Osteoblast (primary cell): ENCODE results near the gene TMEM212. TPM values are rescaled to one million over a fixed set of nuclear protein-coding genes. Genes with fewer than 3 reads are reported as not detected.

Source experiments
- DNase-seq: peaks from one replicate; pipeline ENCODE4 v3.0.0; 2011; ENCODE audit warnings: low spot score, mixed read lengths; ENCODE audit not compliant: insufficient read length; ENCODE audit errors: missing footprints
- H2AFZ ChIP-seq: 2 replicates; pipeline ENCODE4 v1.6.0; 2011; ENCODE audit warnings: mild to moderate bottlenecking, low read length
- H3K27ac ChIP-seq: 2 replicates; pipeline ENCODE4 v1.5.1; 2011; ENCODE audit warnings: mild to moderate bottlenecking, low read depth, low read length, moderate library complexity
- H3K27me3 ChIP-seq: 2 replicates; pipeline ENCODE4 v1.6.0; 2012; ENCODE audit warnings: mild to moderate bottlenecking, control low read depth, inconsistent platforms, low read length, moderate library complexity; ENCODE audit not compliant: insufficient read depth
- H3K36me3 ChIP-seq: 2 replicates; pipeline ENCODE4 v1.5.1; 2011; ENCODE audit warnings: mild to moderate bottlenecking, low read length, control low read depth, moderate library complexity; ENCODE audit not compliant: insufficient read depth
- H3K4me1 ChIP-seq: 2 replicates; pipeline ENCODE4 v1.5.1; 2011; ENCODE audit warnings: mild to moderate bottlenecking, low read length, control low read depth, moderate library complexity; ENCODE audit not compliant: insufficient read depth
- H3K4me2 ChIP-seq: 2 replicates; pipeline ENCODE4 v1.6.0; 2011; ENCODE audit warnings: mild to moderate bottlenecking, low read length; ENCODE audit not compliant: insufficient read depth
- H3K4me3 ChIP-seq: fragments of 200-600 bp; sonication (generic); 3 replicates; pipeline ENCODE4 v1.5.1; 2012; ENCODE audit warnings: mild to moderate bottlenecking, low read length, inconsistent platforms; ENCODE audit not compliant: insufficient read depth
- H3K79me2 ChIP-seq: 2 replicates; pipeline ENCODE4 v1.6.0; 2012; ENCODE audit warnings: mild to moderate bottlenecking, low read length, control low read depth, inconsistent platforms; ENCODE audit not compliant: insufficient read depth
- H3K9me3 ChIP-seq: 2 replicates; pipeline ENCODE4 v1.5.1; 2011; ENCODE audit warnings: low read depth, low read length, control low read depth
- H4K20me1 ChIP-seq: 2 replicates; pipeline ENCODE4 v1.6.0; 2012; ENCODE audit warnings: mild to moderate bottlenecking, low read length, control low read depth; ENCODE audit not compliant: insufficient read depth
- total RNA-seq: library from RNA; depleted of rRNA; stranded (reverse); fragments of >200 nt; gene quantifications from 2 replicates; pipeline ENCODE4 v1.2.3, GENCODE V29; 2012
- TF ChIP-seq, protein P1 (sequence below): IDR thresholded peaks from 2 replicates; pipeline ENCODE4 v1.5.1; 2011; ENCODE audit warnings: mild to moderate bottlenecking, low read depth, low read length, moderate library complexity; ENCODE audit errors: extremely low read depth

TMEM212 gene
- total RNA-seq, 1 donor = not detected

GRCh38 chr3:171865191-171865865 lies 22.2 kb downstream of the TMEM212 start:
- no peak overlapping the region for H3K4me2 ChIP-seq
- TF ChIP-seq, protein P1, sequence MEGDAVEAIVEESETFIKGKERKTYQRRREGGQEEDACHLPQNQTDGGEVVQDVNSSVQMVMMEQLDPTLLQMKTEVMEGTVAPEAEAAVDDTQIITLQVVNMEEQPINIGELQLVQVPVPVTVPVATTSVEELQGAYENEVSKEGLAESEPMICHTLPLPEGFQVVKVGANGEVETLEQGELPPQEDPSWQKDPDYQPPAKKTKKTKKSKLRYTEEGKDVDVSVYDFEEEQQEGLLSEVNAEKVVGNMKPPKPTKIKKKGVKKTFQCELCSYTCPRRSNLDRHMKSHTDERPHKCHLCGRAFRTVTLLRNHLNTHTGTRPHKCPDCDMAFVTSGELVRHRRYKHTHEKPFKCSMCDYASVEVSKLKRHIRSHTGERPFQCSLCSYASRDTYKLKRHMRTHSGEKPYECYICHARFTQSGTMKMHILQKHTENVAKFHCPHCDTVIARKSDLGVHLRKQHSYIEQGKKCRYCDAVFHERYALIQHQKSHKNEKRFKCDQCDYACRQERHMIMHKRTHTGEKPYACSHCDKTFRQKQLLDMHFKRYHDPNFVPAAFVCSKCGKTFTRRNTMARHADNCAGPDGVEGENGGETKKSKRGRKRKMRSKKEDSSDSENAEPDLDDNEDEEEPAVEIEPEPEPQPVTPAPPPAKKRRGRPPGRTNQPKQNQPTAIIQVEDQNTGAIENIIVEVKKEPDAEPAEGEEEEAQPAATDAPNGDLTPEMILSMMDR = no peak
- no peaks in the 10 kb centered on the region for H3K9me3 ChIP-seq
- no peaks in the 10 kb centered on the region for H3K79me2 ChIP-seq
- peaks cover 14% of the 10 kb centered on the region for H3K4me1 ChIP-seq
- peak overlapping the region; percentile 31 for H2AFZ ChIP-seq
- no peak for DNase-seq
- H3K27me3 ChIP-seq = no peaks in the 10 kb centered on the region
- H3K27ac ChIP-seq = no peak overlapping the region
- H3K4me3 ChIP-seq = no peak overlapping the region
- no peaks in the 10 kb centered on the region for H4K20me1 ChIP-seq
- H3K36me3 ChIP-seq = no peaks in the 10 kb centered on the region

- Histone ChIP-seq H3K79me2 (no peaks in the 10 kb centered on the region), H3K27me3 (no peaks in the 10 kb centered on the region), H3K27ac (no peak overlapping the region), H3K4me3 (no peak overlapping the region), H3K9me3 (no peaks in the 10 kb centered on the region), H4K20me1 (no peaks in the 10 kb centered on the region), H3K4me2 (no peak overlapping the region), H3K36me3 (no peaks in the 10 kb centered on the region), H3K4me1 (peaks cover 3% of the 10 kb centered on the region), H2AFZ (no peak overlapping the region)
- DNase-seq = no peak
- TF ChIP-seq, protein P1 = peak; percentile 29
Measured at GRCh38 chr3:171867981-171868380, 24.8 kb downstream of the TMEM212 start.

- H3K36me3 ChIP-seq = no peaks in the 10 kb centered on the region
- H2AFZ ChIP-seq = no peak overlapping the region
- no peak for DNase-seq
- TF ChIP-seq, protein P1 = no peak
- H3K27ac ChIP-seq = no peak overlapping the region
- H3K4me2 ChIP-seq = no peak overlapping the region
- no peaks in the 10 kb centered on the region for H3K27me3 ChIP-seq
- H3K4me1 ChIP-seq = peaks cover 36% of the 10 kb centered on the region
- no peak overlapping the region for H3K4me3 ChIP-seq
- no peaks in the 10 kb centered on the region for H3K79me2 ChIP-seq
- no peaks in the 10 kb centered on the region for H4K20me1 ChIP-seq
- H3K9me3 ChIP-seq = no peaks in the 10 kb centered on the region
Measured at GRCh38 chr3:171871392-171872274, 28.5 kb downstream of the TMEM212 start.

GRCh38 chr3:171873580-171873979 lies 30.4 kb downstream of the TMEM212 start:
- Histone ChIP-seq H4K20me1 (no peaks in the 10 kb centered on the region), H3K36me3 (no peaks in the 10 kb centered on the region), H2AFZ (no peak overlapping the region), H3K9me3 (no peaks in the 10 kb centered on the region), H3K4me3 (no peak overlapping the region), H3K79me2 (no peaks in the 10 kb centered on the region), H3K4me2 (peak overlapping the region; percentile 65), H3K4me1 (peaks cover 52% of the 10 kb centered on the region), H3K27ac (peak overlapping the region; percentile 97), H3K27me3 (no peaks in the 10 kb centered on the region)
- TF ChIP-seq, protein P1 = no peak
- DNase-seq = no peak
